IMR-90 (cell line): Measurements from ENCODE around the gene HIVEP3. TPM values are rescaled to one million over a fixed set of nuclear protein-coding genes. Genes with fewer than 3 reads are reported as not detected.

Experiments
- ATAC-seq: fragments of 200-7000 bp; cut with Tn5 transposase; 2 replicates; pipeline ENCODE4 v1.9.1; 2020; ENCODE audit warnings: low read depth, mild to moderate bottlenecking, moderate library complexity
- BruUV-seq: library from RNA; stranded (reverse); fragments of 400-500 nt; replicated peaks from 2 replicates; lab custom pipeline; 2021; lab: Mats Ljungman, UMichigan
- CTCF ChIA-PET: fragments of 300-600 bp; formaldehyde crosslinking; extraction: SDS; loops from one replicate; lab custom pipeline; 2021; ENCODE audit warnings: antibody characterized with exemption; lab: Yijun Ruan, JAX
- POLR2A ChIA-PET: fragments of 300-600 bp; sonication (Branson Sonifier 250); formaldehyde crosslinking; loops from one replicate; lab custom pipeline; 2022; ENCODE audit warnings: antibody characterized with exemption; ENCODE audit not compliant: unreplicated experiment; lab: Charles Lee
- DNase-seq: peaks from one replicate; pipeline ENCODE4 v3.0.0; 2013
- H2AFZ ChIP-seq: replicated peaks from 2 replicates; pipeline ENCODE3; 2013; ENCODE audit warnings: low read length, mild to moderate bottlenecking; ENCODE audit not compliant: poor library complexity
- H2AK5ac ChIP-seq: 2 replicates; pipeline ENCODE4 v1.6.1; 2013; ENCODE audit warnings: low read depth, low read length, inconsistent platforms
- H2AK9ac ChIP-seq: replicated peaks from 2 replicates; pipeline ENCODE3; 2013; ENCODE audit warnings: mild to moderate bottlenecking, low read depth, low read length, moderate library complexity; ENCODE audit not compliant: poor library complexity
- H2BK120ac ChIP-seq: 2 replicates; pipeline ENCODE4 v1.6.1; 2013; ENCODE audit warnings: low read depth, low read length, inconsistent platforms
- H2BK15ac ChIP-seq: 3 replicates; pipeline ENCODE4 v1.6.1; 2013; ENCODE audit warnings: low read depth, low read length, inconsistent platforms
- H2BK20ac ChIP-seq: 2 replicates; pipeline ENCODE4 v1.6.1; 2013; ENCODE audit warnings: low read depth, mild to moderate bottlenecking, inconsistent platforms, low read length, moderate library complexity
- H2BK5ac ChIP-seq: 2 replicates; pipeline ENCODE4 v1.6.1; 2013; ENCODE audit warnings: mild to moderate bottlenecking, low read depth, low read length, inconsistent platforms; ENCODE audit not compliant: poor library complexity, severe bottlenecking
- H3K14ac ChIP-seq: replicated peaks from 2 replicates; pipeline ENCODE4 v1.6.1; 2013; ENCODE audit warnings: low read depth, low read length, inconsistent platforms
- H3K18ac ChIP-seq: 2 replicates; pipeline ENCODE4 v1.6.1; 2013; ENCODE audit warnings: low read depth, low read length, control low read depth
- H3K23ac ChIP-seq: 2 replicates; pipeline ENCODE4 v1.6.1; 2013; ENCODE audit warnings: low read depth, low read length, inconsistent platforms
- H3K27ac ChIP-seq: 2 replicates; pipeline ENCODE4 v1.5.1; 2013; ENCODE audit warnings: mild to moderate bottlenecking, control low read depth, low read length; ENCODE audit not compliant: insufficient read depth
- H3K27me3 ChIP-seq: 2 replicates; pipeline ENCODE4 v1.6.1; 2013; ENCODE audit warnings: low read length; ENCODE audit not compliant: control insufficient read depth, insufficient read depth
- H3K36me3 ChIP-seq: 2 replicates; pipeline ENCODE4 v1.6.1; 2013; ENCODE audit warnings: low read length, mixed read lengths; ENCODE audit not compliant: control insufficient read depth, insufficient read depth
- H3K4ac ChIP-seq: 2 replicates; pipeline ENCODE4 v1.6.1; 2013; ENCODE audit warnings: low read depth, low read length, inconsistent platforms
- H3K4me1 ChIP-seq: 2 replicates; pipeline ENCODE4 v1.6.1; 2013; ENCODE audit warnings: low read length, mixed read lengths; ENCODE audit not compliant: control insufficient read depth, insufficient read depth
- H3K4me2 ChIP-seq: 2 replicates; pipeline ENCODE4 v1.6.1; 2013; ENCODE audit warnings: low read depth, mild to moderate bottlenecking, control low read depth, low read length, moderate library complexity
- H3K4me3 ChIP-seq: 2 replicates; pipeline ENCODE4 v1.5.1; 2013; ENCODE audit warnings: low read depth, mild to moderate bottlenecking, control low read depth, low read length, moderate library complexity; ENCODE audit not compliant: insufficient read depth
- H3K56ac ChIP-seq: 2 replicates; pipeline ENCODE4 v1.6.1; 2013; ENCODE audit warnings: low read length, inconsistent platforms; ENCODE audit not compliant: insufficient read depth; ENCODE audit errors: extremely low read depth
- H3K79me1 ChIP-seq, 2 experiments: 2 replicates each; pipeline ENCODE4 v1.6.1; 2013; ENCODE audit warnings: low read length in 2 of 2, inconsistent platforms in 1 of 2, low read depth in 1 of 2
- H3K9ac ChIP-seq: 2 replicates; pipeline ENCODE4 v1.6.1; 2013; ENCODE audit warnings: low read depth, low read length, control low read depth
- H3K9me1 ChIP-seq: 2 replicates; pipeline ENCODE4 v1.6.1; 2013; ENCODE audit warnings: low read length, inconsistent platforms; ENCODE audit not compliant: insufficient read depth
- H3K9me3 ChIP-seq: 2 replicates; pipeline ENCODE4 v1.6.1; 2013; ENCODE audit warnings: low read length; ENCODE audit not compliant: control insufficient read depth, insufficient read depth
- H4K20me1 ChIP-seq: 2 replicates; pipeline ENCODE4 v1.6.1; 2013; ENCODE audit warnings: low read length, inconsistent platforms; ENCODE audit not compliant: insufficient read depth
- H4K5ac ChIP-seq: 2 replicates; pipeline ENCODE4 v1.6.1; 2013; ENCODE audit warnings: mild to moderate bottlenecking, low read depth, low read length, control low read depth
- H4K8ac ChIP-seq, 2 experiments: 2 replicates each; pipeline ENCODE4 v1.6.1; 2013; ENCODE audit warnings: low read depth in 2 of 2, low read length in 2 of 2, control low read depth in 1 of 2, inconsistent platforms in 1 of 2
- H4K91ac ChIP-seq: 2 replicates; pipeline ENCODE4 v1.6.1; 2013; ENCODE audit warnings: low read depth, low read length, inconsistent platforms; ENCODE audit not compliant: insufficient read depth
- CEBPB ChIP-seq: IDR thresholded peaks from 2 replicates; pipeline ENCODE4 v1.6.1; 2012; ENCODE audit warnings: low read depth, low read length, improper control_type of control experiment
- CHD1 ChIP-seq: IDR thresholded peaks from 2 replicates; pipeline ENCODE4 v1.6.1; 2012; ENCODE audit warnings: low read depth, low read length, improper control_type of control experiment
- FOS ChIP-seq: fragments of 150-350 bp; IDR thresholded peaks from 2 replicates; pipeline ENCODE4 v1.6.1; 2016; ENCODE audit warnings: low read depth, low read length
- NFE2L2 ChIP-seq: fragments of 150-350 bp; IDR thresholded peaks from 2 replicates; pipeline ENCODE4 v1.6.1; 2016; ENCODE audit warnings: low read depth, mild to moderate bottlenecking, low read length
- POLR2A ChIP-seq: IDR thresholded peaks from 2 replicates; pipeline ENCODE4 v1.6.1; 2012; ENCODE audit warnings: mild to moderate bottlenecking, low read depth, low read length
- RAD21 ChIP-seq: IDR thresholded peaks from 2 replicates; pipeline ENCODE4 v1.6.1; 2012; ENCODE audit warnings: low read length, improper control_type of control experiment
- RCOR1 ChIP-seq: IDR thresholded peaks from 2 replicates; pipeline ENCODE4 v1.6.1; 2012; ENCODE audit warnings: mild to moderate bottlenecking, low read length, improper control_type of control experiment; ENCODE audit not compliant: insufficient replicate concordance
- RFX5 ChIP-seq: IDR thresholded peaks from 2 replicates; pipeline ENCODE4 v1.8.0; 2012; ENCODE audit warnings: low read depth, mild to moderate bottlenecking, low read length, moderate library complexity
- SMC3 ChIP-seq: fragments of 150-350 bp; IDR thresholded peaks from 2 replicates; pipeline ENCODE4 v1.6.1; 2016; ENCODE audit warnings: low read depth, mild to moderate bottlenecking, antibody characterized with exemption, low read length, moderate library complexity
- WGBS, 2 experiments: methylation state at CpG; one replicate each; pipeline versions ENCODE4 v1.1.5 to v1.1.7; 2013; ENCODE audit warnings: missing lambda C conversion rate in 2 of 2; ENCODE audit not compliant: insufficient read length in 1 of 2; ENCODE audit errors: extremely low coverage in 2 of 2; 5-methylcytosine and 5-hydroxymethylcytosine counted together
- dilution Hi-C: fragments of 300-500 bp; cut with HindIII; formaldehyde crosslinking; loops from one replicate; pipeline ENCODE4 v1.14.3; 2018; ENCODE audit warnings: low sequenced_read_pairs; ENCODE audit not compliant: unreplicated experiment
- in situ Hi-C: fragments of 300-500 bp; cut with MboI; formaldehyde crosslinking; loops from 3 replicates; pipeline ENCODE4 v1.14.3; 2019; ENCODE audit warnings: low sequenced_read_pairs, inconsistent platforms, mixed read lengths
- intact Hi-C: fragments of 100-400 bp; cut with micrococcal nuclease; formaldehyde crosslinking; loops from 2 replicates; pipeline ENCODE4 v1.10.0; 2022
- polyA plus RNA-seq, 3 experiments: library from polyadenylated mRNA; depleted of rRNA; stranded (reverse); fragments of >200 nt; gene quantifications; 2 replicates each; pipeline ENCODE4 v1.2.3, GENCODE V29; 2012; ENCODE audit warnings: low replicate concordance in 1 of 3
- total RNA-seq: library from RNA; depleted of rRNA; stranded (reverse); fragments of >200 nt; gene quantifications from 2 replicates; pipeline ENCODE4 v1.2.3, GENCODE V29; 2012
- TF ChIP-seq, protein P1 (sequence below): conservative IDR thresholded peaks from 2 replicates; pipeline ENCODE4 v1.5.1; 2012; ENCODE audit warnings: mild to moderate bottlenecking, low read depth, low read length, improper control_type of control experiment

HIVEP3 gene
- total and polyA plus RNA-seq, 2 of the 4 experiments (the other 2 are of a cell fraction) = 1.4 to 4.0 TPM

DNA sequence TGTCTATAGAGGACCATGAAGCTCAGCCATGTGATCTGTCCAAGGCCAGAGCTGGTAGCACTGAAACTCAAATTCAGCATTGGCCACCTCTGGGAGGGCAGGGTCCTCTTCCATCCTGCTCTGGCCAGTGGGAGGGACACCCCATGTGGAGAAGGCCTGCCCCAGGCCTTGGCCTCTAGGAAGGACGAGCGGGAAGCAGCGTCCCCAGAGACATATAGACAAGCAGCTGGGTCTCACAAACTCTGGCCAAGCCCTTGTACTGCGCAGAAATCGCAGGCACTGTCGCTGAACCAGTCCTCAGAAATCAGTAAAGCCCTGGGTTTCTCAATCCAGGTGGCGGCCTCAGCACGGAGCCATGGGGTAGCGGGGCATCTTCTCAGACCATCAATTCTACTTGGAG lies 180.7 kb downstream of the HIVEP3 start:
- DNase-seq (no peak), ATAC-seq (no peak)
- no peak for TF ChIP-seq CEBPB
- no peak for TF ChIP-seq CHD1
- no peak for TF ChIP-seq POLR2A
- no peak for TF ChIP-seq NFE2L2
- TF ChIP-seq RAD21 = no peak
- no peak for TF ChIP-seq SMC3
- TF ChIP-seq RCOR1 = no peak
- no peak for TF ChIP-seq RFX5
- TF ChIP-seq, protein P1, sequence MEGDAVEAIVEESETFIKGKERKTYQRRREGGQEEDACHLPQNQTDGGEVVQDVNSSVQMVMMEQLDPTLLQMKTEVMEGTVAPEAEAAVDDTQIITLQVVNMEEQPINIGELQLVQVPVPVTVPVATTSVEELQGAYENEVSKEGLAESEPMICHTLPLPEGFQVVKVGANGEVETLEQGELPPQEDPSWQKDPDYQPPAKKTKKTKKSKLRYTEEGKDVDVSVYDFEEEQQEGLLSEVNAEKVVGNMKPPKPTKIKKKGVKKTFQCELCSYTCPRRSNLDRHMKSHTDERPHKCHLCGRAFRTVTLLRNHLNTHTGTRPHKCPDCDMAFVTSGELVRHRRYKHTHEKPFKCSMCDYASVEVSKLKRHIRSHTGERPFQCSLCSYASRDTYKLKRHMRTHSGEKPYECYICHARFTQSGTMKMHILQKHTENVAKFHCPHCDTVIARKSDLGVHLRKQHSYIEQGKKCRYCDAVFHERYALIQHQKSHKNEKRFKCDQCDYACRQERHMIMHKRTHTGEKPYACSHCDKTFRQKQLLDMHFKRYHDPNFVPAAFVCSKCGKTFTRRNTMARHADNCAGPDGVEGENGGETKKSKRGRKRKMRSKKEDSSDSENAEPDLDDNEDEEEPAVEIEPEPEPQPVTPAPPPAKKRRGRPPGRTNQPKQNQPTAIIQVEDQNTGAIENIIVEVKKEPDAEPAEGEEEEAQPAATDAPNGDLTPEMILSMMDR = no peak
- TF ChIP-seq FOS = no peak
- no TSS peak for BruUV-seq
- H4K8ac ChIP-seq = no peak overlapping the region; a peak in 1 of 4 replicates
- no peak overlapping the region for H4K5ac ChIP-seq
- no peak overlapping the region for H2BK15ac ChIP-seq
- H2AK5ac ChIP-seq = peak overlapping the region; percentile 30; the same call in 1 of the 2 replicates
- no peak overlapping the region for H3K4me3 ChIP-seq
- H3K23ac ChIP-seq = no peak overlapping the region
- no peaks in the 10 kb centered on the region for H3K36me3 ChIP-seq
- H4K20me1 ChIP-seq = no peaks in the 10 kb centered on the region
- ChIA-PET CTCF (interaction anchor here (0.7 kb wide), 1 partner anchor 14 kb away, joined by 3 read pairs; no protein-coding TSS in a partner anchor), POLR2A (interaction anchor here (0.9 kb wide), 1 partner anchor 66 kb away, joined by 3 read pairs; no protein-coding TSS in a partner anchor)
- H3K18ac ChIP-seq = no peak overlapping the region
- no CpG with 5 or more reads among the region's 9 CpGs for WGBS, 2 experiments
- no peaks in the 10 kb centered on the region for H3K27me3 ChIP-seq
- no peak overlapping the region for H2BK20ac ChIP-seq
- no peak overlapping the region for H2BK120ac ChIP-seq
- H3K4ac ChIP-seq = no peak overlapping the region
- no peak overlapping the region for H3K4me2 ChIP-seq
- peaks cover 22% of the 10 kb centered on the region for H3K4me1 ChIP-seq
- dilution Hi-C loops = no loop called here
- intact Hi-C loops = no loop called here
- no peak overlapping the region; the same call in 1 of the 2 replicates for H4K91ac ChIP-seq
- H2AFZ ChIP-seq = no peak overlapping the region
- peaks cover 0 to 7% of the 10 kb centered on the region in 2 experiments; a peak in 2 of 4 replicates for H3K79me1 ChIP-seq
- no peaks in the 10 kb centered on the region for H3K9me3 ChIP-seq
- H2AK9ac ChIP-seq = no peak overlapping the region
- H3K56ac ChIP-seq = no peak overlapping the region
- H3K14ac ChIP-seq = no peak overlapping the region
- H3K9me1 ChIP-seq = peaks cover 19% of the 10 kb centered on the region
- no peak overlapping the region for H2BK5ac ChIP-seq
- in situ Hi-C loops = no loop called here
- no peak overlapping the region for H3K9ac ChIP-seq
- no peak overlapping the region for H3K27ac ChIP-seq
